HepG2 (cell line): ENCODE results near the gene CTCF. TPM values are rescaled to one million over a fixed set of nuclear protein-coding genes. Genes with fewer than 3 reads are reported as not detected.

Experiments used
- CAMTA2 ChIP-seq: sonication (generic); formaldehyde crosslinking; IDR thresholded peaks from 2 replicates; pipeline ENCODE4 v1.4.0; 2020; ENCODE audit warnings: mild to moderate bottlenecking, missing genetic modification reagents, borderline replicate concordance
- JUN ChIP-seq: sonication (generic); formaldehyde crosslinking; IDR thresholded peaks from 2 replicates; pipeline ENCODE4 v1.4.0; 2020; ENCODE audit warnings: mild to moderate bottlenecking, missing genetic modification reagents
- LRRFIP1 ChIP-seq: sonication (generic); formaldehyde crosslinking; conservative IDR thresholded peaks from 2 replicates; pipeline ENCODE4 v1.4.0; 2020; ENCODE audit warnings: missing genetic modification reagents
- TOE1 ChIP-seq: sonication (generic); formaldehyde crosslinking; IDR thresholded peaks from 2 replicates; pipeline ENCODE4 v1.4.0; 2020; ENCODE audit warnings: mild to moderate bottlenecking, missing genetic modification reagents
- ZEB1 ChIP-seq: IDR thresholded peaks from 2 replicates; pipeline ENCODE4 v1.6.1; 2012; ENCODE audit warnings: mild to moderate bottlenecking, low read depth, inconsistent platforms; ENCODE audit not compliant: insufficient replicate concordance
- ZNF570 ChIP-seq: sonication (generic); formaldehyde crosslinking; IDR thresholded peaks from 2 replicates; pipeline ENCODE4 v1.4.0; 2020; ENCODE audit warnings: mild to moderate bottlenecking, missing genetic modification reagents, borderline replicate concordance
- ZNF605 ChIP-seq: sonication (generic); formaldehyde crosslinking; IDR thresholded peaks from 2 replicates; pipeline ENCODE4 v1.8.0; 2022; ENCODE audit warnings: mild to moderate bottlenecking, missing genetic modification reagents
- ZNF761 ChIP-seq: sonication (generic); formaldehyde crosslinking; conservative IDR thresholded peaks from 2 replicates; pipeline ENCODE4 v1.4.0; 2020; ENCODE audit warnings: mild to moderate bottlenecking, missing genetic modification reagents
- polyA plus RNA-seq, 8 experiments: library from polyadenylated mRNA; depleted of rRNA in 3 of 8; stranded (reverse) in 7 of 8; unstranded in 1 of 8; fragments of >200 nt; fragmentation: Illumina TruSeq in 4 of 8; extraction: Trizol in 4 of 8; gene quantifications; 2 replicates each; pipeline versions ENCODE4 v1.2.1 to v1.2.3, GENCODE V29; 2011 to 2016; ENCODE audit warnings: low read depth in 4 of 8, missing spikeins in 1 of 8, mixed read lengths in 1 of 8; ENCODE audit not compliant: insufficient read depth in 1 of 8
- total RNA-seq, 5 experiments: library from RNA; depleted of rRNA; stranded (reverse); fragments of >200 nt; fragmentation: Illumina TruSeq; extraction: Trizol; gene quantifications; 2 replicates each; pipeline ENCODE4 v1.2.3, GENCODE V29; 2016; ENCODE audit warnings: low read depth in 1 of 5
- TF ChIP-seq, protein P1 (sequence below), 2 experiments: IDR thresholded peaks; 2 replicates each; pipeline ENCODE4 v1.6.1; 2011 to 2012; ENCODE audit warnings: low read length in 2 of 2, borderline replicate concordance in 1 of 2, low read depth in 1 of 2, mild to moderate bottlenecking in 1 of 2, moderate library complexity in 1 of 2
- TF ChIP-seq, protein P2 (sequence below): sonication (generic); formaldehyde crosslinking; IDR thresholded peaks from 2 replicates; pipeline ENCODE4 v1.5.0; 2020; ENCODE audit warnings: missing genetic modification reagents
- TF ChIP-seq, protein P3 (sequence below): IDR thresholded peaks from 2 replicates; pipeline ENCODE4 v1.4.0; 2020; ENCODE audit warnings: mild to moderate bottlenecking, missing genetic modification reagents
- TF ChIP-seq, protein P4 (sequence below): sonication (generic); formaldehyde crosslinking; IDR thresholded peaks from 2 replicates; pipeline ENCODE4; 2020; ENCODE audit warnings: missing genetic modification reagents, mild to moderate bottlenecking, borderline replicate concordance

CTCF gene
- total and polyA plus RNA-seq, 2 of the 13 experiments (the other 11 are each of a cell fraction or from before 2014, with no cell fraction given) = 19.5 to 37.5 TPM

- peak; percentile 83; the same call in 1 of the 2 replicates for TF ChIP-seq ZNF761 (CRISPR knock-in tag)
- TF ChIP-seq ZNF570 (CRISPR knock-in tag) = 0 out of 2 replicates have a peak, but pooled peaks have one; percentile 76
- TF ChIP-seq TOE1 (CRISPR knock-in tag) = no peak; the same call in 1 of the 2 replicates
- TF ChIP-seq ZNF605 (CRISPR knock-in tag) = peak; percentile 74
- peak; percentile 65; the same call in 1 of the 2 replicates for TF ChIP-seq JUN
- TF ChIP-seq, protein P1, sequence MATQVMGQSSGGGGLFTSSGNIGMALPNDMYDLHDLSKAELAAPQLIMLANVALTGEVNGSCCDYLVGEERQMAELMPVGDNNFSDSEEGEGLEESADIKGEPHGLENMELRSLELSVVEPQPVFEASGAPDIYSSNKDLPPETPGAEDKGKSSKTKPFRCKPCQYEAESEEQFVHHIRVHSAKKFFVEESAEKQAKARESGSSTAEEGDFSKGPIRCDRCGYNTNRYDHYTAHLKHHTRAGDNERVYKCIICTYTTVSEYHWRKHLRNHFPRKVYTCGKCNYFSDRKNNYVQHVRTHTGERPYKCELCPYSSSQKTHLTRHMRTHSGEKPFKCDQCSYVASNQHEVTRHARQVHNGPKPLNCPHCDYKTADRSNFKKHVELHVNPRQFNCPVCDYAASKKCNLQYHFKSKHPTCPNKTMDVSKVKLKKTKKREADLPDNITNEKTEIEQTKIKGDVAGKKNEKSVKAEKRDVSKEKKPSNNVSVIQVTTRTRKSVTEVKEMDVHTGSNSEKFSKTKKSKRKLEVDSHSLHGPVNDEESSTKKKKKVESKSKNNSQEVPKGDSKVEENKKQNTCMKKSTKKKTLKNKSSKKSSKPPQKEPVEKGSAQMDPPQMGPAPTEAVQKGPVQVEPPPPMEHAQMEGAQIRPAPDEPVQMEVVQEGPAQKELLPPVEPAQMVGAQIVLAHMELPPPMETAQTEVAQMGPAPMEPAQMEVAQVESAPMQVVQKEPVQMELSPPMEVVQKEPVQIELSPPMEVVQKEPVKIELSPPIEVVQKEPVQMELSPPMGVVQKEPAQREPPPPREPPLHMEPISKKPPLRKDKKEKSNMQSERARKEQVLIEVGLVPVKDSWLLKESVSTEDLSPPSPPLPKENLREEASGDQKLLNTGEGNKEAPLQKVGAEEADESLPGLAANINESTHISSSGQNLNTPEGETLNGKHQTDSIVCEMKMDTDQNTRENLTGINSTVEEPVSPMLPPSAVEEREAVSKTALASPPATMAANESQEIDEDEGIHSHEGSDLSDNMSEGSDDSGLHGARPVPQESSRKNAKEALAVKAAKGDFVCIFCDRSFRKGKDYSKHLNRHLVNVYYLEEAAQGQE (IDR thresholded peaks at IDR 0.05; ENCODE audit: borderline replicate concordance in 1 of 2, low read depth in 1 of 2, low read length in 2 of 2) = peak in 1 of 2 experiments; percentile 1; a peak in 1 of 4 replicates
- TF ChIP-seq, protein P2, sequence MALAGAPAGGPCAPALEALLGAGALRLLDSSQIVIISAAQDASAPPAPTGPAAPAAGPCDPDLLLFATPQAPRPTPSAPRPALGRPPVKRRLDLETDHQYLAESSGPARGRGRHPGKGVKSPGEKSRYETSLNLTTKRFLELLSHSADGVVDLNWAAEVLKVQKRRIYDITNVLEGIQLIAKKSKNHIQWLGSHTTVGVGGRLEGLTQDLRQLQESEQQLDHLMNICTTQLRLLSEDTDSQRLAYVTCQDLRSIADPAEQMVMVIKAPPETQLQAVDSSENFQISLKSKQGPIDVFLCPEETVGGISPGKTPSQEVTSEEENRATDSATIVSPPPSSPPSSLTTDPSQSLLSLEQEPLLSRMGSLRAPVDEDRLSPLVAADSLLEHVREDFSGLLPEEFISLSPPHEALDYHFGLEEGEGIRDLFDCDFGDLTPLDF (CRISPR knock-in tag) = no peak
- 0 out of 2 replicates have a peak, but pooled peaks have one; percentile 14 for TF ChIP-seq LRRFIP1 (CRISPR knock-in tag)
- TF ChIP-seq, protein P3, sequence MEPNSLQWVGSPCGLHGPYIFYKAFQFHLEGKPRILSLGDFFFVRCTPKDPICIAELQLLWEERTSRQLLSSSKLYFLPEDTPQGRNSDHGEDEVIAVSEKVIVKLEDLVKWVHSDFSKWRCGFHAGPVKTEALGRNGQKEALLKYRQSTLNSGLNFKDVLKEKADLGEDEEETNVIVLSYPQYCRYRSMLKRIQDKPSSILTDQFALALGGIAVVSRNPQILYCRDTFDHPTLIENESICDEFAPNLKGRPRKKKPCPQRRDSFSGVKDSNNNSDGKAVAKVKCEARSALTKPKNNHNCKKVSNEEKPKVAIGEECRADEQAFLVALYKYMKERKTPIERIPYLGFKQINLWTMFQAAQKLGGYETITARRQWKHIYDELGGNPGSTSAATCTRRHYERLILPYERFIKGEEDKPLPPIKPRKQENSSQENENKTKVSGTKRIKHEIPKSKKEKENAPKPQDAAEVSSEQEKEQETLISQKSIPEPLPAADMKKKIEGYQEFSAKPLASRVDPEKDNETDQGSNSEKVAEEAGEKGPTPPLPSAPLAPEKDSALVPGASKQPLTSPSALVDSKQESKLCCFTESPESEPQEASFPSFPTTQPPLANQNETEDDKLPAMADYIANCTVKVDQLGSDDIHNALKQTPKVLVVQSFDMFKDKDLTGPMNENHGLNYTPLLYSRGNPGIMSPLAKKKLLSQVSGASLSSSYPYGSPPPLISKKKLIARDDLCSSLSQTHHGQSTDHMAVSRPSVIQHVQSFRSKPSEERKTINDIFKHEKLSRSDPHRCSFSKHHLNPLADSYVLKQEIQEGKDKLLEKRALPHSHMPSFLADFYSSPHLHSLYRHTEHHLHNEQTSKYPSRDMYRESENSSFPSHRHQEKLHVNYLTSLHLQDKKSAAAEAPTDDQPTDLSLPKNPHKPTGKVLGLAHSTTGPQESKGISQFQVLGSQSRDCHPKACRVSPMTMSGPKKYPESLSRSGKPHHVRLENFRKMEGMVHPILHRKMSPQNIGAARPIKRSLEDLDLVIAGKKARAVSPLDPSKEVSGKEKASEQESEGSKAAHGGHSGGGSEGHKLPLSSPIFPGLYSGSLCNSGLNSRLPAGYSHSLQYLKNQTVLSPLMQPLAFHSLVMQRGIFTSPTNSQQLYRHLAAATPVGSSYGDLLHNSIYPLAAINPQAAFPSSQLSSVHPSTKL (CRISPR knock-in tag) = peak; percentile 13; the same call in 1 of the 2 replicates
- TF ChIP-seq, protein P4, sequence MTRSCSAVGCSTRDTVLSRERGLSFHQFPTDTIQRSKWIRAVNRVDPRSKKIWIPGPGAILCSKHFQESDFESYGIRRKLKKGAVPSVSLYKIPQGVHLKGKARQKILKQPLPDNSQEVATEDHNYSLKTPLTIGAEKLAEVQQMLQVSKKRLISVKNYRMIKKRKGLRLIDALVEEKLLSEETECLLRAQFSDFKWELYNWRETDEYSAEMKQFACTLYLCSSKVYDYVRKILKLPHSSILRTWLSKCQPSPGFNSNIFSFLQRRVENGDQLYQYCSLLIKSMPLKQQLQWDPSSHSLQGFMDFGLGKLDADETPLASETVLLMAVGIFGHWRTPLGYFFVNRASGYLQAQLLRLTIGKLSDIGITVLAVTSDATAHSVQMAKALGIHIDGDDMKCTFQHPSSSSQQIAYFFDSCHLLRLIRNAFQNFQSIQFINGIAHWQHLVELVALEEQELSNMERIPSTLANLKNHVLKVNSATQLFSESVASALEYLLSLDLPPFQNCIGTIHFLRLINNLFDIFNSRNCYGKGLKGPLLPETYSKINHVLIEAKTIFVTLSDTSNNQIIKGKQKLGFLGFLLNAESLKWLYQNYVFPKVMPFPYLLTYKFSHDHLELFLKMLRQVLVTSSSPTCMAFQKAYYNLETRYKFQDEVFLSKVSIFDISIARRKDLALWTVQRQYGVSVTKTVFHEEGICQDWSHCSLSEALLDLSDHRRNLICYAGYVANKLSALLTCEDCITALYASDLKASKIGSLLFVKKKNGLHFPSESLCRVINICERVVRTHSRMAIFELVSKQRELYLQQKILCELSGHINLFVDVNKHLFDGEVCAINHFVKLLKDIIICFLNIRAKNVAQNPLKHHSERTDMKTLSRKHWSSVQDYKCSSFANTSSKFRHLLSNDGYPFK (CRISPR knock-in tag) = peak; percentile 89
- TF ChIP-seq ZEB1 = peak; percentile 45
- 0 out of 2 replicates have a peak, but pooled peaks have one; percentile 71 for TF ChIP-seq CAMTA2 (CRISPR knock-in tag)
These were observed 97.6 kb downstream of the CTCF start, which contains the start of gene ACD (continued) for GRCh38 chr16:67659675-67660563.
